Ovary (tissue), 9 donors: ENCODE results near the gene CBX8. TPM values are rescaled to one million over a fixed set of nuclear protein-coding genes. Genes with fewer than 3 reads are reported as not detected.

Experiments used
- DNase-seq, 5 donors: peaks; one replicate each; pipeline ENCODE4 v3.0.0-alpha.2; 2019 to 2020
- H3K27ac ChIP-seq, 2 donors: fragments of 200-600 bp; one replicate each; pipeline versions ENCODE4 v1.5.1 to v1.8.0; 2019 to 2022
- H3K27me3 ChIP-seq: fragments of 200-600 bp; one replicate; pipeline ENCODE4 v1.8.0; 2022
- H3K36me3 ChIP-seq: fragments of 200-600 bp; sonication (generic); one replicate; pipeline ENCODE4 v1.5.1; 2019
- H3K4me1 ChIP-seq: one replicate; pipeline ENCODE4 v1.8.1; 2013; ENCODE audit warnings: mild to moderate bottlenecking, moderate library complexity; ENCODE audit not compliant: insufficient read depth
- H3K4me3 ChIP-seq: fragments of 200-600 bp; sonication (generic); one replicate; pipeline ENCODE4 v1.5.1; 2017
- H3K9me3 ChIP-seq, 2 donors: fragments of 200-600 bp in 1 of 2; sonication (generic) in 1 of 2; one replicate each; pipeline versions ENCODE4 v1.5.1 to v1.8.1; 2013 to 2019; ENCODE audit warnings: mild to moderate bottlenecking in 1 of 2, moderate library complexity in 1 of 2
- EP300 ChIP-seq: sonication (generic); formaldehyde crosslinking; IDR thresholded peaks from one replicate; pipeline ENCODE4 v1.6.1; 2017; ENCODE audit warnings: antibody characterized with exemption
- POLR2A ChIP-seq: fragments of 450-650 bp; IDR thresholded peaks from one replicate; pipeline ENCODE4 v1.6.1; 2017; ENCODE audit warnings: antibody characterized with exemption, mild to moderate bottlenecking, moderate library complexity
- WGBS, 3 donors: extraction: QIAGEN DNeasy Blood & Tissue Kit in 1 of 3; methylation state at CpG; one replicate each; pipeline versions ENCODE4 v1.1.5 to v1.1.7; 2013 to 2017; 5-methylcytosine and 5-hydroxymethylcytosine counted together
- intact Hi-C, 4 donors: fragments of 100-400 bp; cut with DNase I; formaldehyde crosslinking; loops; one replicate each; pipeline versions ENCODE4 v1.11.0 to v1.15.1; 2022 to 2023
- polyA plus RNA-seq, 2 donors: library from polyadenylated mRNA; stranded (reverse); fragments of 200-250 nt in 1 of 2; fragments of 350-450 nt in 1 of 2; fragmentation: Illumina TruSeq in 1 of 2; extraction: RNeasy Lipid Tissue Mini Kit (QIAGEN cat#74804) in 1 of 2; gene quantifications; one replicate each; pipeline ENCODE4 v1.2.3, GENCODE V29; 2013 to 2014
- total RNA-seq, 7 donors: library from RNA; depleted of rRNA in 2 of 7; stranded (reverse); fragments of >200 nt in 2 of 7; fragmentation: NEBNext Ultra II Directional in 3 of 7; extraction: Animal tissue kit (Norgen Biotek cat#: 25700) in 3 of 7; gene quantifications; one replicate each; pipeline versions ENCODE4 v1.1.0 to v1.2.4, GENCODE V29; 2016 to 2023
- TF ChIP-seq, protein P1 (sequence below), 3 donors: fragments of 450-650 bp in 2 of 3; fragments of 200-600 bp in 1 of 3; IDR thresholded peaks; one replicate each; pipeline versions ENCODE4 v1.5.1 to v1.8.0; 2016 to 2022; ENCODE audit warnings: antibody characterized with exemption in 3 of 3, mild to moderate bottlenecking in 1 of 3
- donor health status: DM: no; HTN: no; CAD: no; lungs with moderate emphysema.
- donor health status: DM: no; HTN: no; CAD: no.
- donor health status: Bipolar disorder and iron deficiency.
- donor health status: DM: yes; HTN: yes; CAD: no.
- donor health status: DM: no; HTN: no; CAD: no.
- donor health status: DM: yes; HTN: yes; CAD: no.

Gene CBX8
- total and polyA plus RNA-seq, 9 donors, result 0.60 to 7.0 (median 3.2) TPM

DNA sequence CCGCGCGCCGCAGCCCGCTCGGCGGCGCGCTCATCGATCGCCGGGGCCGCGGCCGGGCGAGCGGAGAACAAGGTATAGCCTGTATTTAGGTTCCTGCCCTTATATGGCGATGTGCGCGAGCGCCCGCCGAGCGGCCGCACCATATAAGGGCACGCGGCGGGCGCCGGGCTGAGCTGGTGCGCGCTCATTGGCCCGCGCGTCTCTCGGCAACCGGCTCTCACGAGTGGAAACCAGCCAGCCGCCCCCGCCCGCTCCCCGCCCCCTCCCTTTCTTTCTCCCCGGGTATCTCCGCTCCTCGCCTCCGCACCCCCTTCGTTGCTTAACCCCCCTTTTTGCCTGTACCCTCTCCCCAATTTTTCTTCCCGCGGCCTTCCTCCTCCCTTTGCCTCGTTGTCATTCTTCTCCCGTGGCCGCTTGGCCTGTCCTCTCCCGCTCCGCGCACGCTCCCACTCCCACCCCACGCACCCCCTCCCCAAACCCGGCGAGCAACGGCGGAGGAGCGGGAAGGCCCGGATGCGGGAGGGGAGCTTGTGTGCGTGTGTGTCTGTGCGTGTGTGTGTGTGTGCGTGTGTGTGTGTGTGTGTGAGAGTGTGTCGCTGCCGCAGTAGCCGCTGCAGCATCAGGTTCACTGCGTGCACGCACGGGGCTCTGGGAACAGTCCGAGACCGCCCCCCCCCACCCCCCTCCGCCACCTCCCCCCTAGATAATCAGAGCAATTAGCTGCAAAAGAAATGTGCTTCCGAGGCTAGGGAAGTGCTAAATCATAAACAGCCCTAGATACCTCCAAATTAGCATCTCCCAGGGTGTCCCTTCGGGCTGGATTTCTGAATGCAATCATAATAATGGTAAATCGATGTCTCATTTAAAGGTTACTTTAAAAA, 13.5 kb upstream of the CBX8 start:
- Histone ChIP-seq H3K36me3 (no peaks in the 10 kb centered on the region), H3K27me3 (peaks cover 30% of the 10 kb centered on the region), H3K9me3 (no peaks in the 10 kb centered on the region), H3K27ac (no peak overlapping the region), H3K4me1 (no peaks in the 10 kb centered on the region), H3K4me3 (no peak overlapping the region)
- 1% methylated on average over 78 to 79 of the region's 79 CpGs for WGBS, 3 donors
- intact Hi-C loops, result no loop called here
- no peak for TF ChIP-seq POLR2A
- peak in 1 of 5 donors; percentile 54 for DNase-seq

DNA sequence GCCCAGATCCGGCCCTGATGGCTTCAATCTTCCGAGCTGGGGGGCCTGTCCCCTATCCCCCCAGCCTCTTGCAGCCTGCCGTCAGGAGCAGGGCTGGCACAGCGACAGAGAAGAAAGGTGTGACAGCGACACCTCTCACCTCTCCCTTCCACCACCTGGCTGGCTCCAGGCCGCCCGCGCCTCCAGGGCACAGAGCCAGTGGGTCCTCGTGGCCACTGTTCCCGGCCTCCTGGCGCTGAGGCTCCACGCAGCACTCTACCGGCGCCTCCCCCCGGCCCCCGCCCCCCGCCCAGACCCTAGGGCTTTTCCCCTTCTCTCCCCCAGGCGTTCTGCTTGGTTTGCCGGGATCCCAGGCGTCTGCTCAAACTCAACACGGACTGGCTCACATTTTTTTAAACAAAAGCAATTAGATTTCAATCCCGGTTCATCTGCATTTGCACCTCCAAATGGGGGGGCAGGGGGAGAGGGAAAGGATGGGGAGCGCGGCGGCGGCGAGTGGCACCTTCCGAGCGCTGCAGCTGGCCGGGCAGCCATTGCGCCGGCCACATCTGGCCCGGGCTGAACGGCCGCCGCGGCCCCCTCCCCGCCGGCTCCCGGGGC, 12.8 kb upstream of the CBX8 start:
- TF ChIP-seq EP300, result no peak
- no peak for TF ChIP-seq POLR2A
- TF ChIP-seq, protein P1, sequence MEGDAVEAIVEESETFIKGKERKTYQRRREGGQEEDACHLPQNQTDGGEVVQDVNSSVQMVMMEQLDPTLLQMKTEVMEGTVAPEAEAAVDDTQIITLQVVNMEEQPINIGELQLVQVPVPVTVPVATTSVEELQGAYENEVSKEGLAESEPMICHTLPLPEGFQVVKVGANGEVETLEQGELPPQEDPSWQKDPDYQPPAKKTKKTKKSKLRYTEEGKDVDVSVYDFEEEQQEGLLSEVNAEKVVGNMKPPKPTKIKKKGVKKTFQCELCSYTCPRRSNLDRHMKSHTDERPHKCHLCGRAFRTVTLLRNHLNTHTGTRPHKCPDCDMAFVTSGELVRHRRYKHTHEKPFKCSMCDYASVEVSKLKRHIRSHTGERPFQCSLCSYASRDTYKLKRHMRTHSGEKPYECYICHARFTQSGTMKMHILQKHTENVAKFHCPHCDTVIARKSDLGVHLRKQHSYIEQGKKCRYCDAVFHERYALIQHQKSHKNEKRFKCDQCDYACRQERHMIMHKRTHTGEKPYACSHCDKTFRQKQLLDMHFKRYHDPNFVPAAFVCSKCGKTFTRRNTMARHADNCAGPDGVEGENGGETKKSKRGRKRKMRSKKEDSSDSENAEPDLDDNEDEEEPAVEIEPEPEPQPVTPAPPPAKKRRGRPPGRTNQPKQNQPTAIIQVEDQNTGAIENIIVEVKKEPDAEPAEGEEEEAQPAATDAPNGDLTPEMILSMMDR (IDR thresholded peaks at IDR 0.05), result no peak
- H3K9me3 ChIP-seq, result no peaks in the 10 kb centered on the region
- no peak overlapping the region for H3K27ac ChIP-seq
- peak in 1 of 5 donors; percentile 30 for DNase-seq
- intact Hi-C loops, result no loop called here
- WGBS, 3 donors, result 2 to 3% (median 3%) methylated on average over 29 to 40 of the region's 40 CpGs
- no peak overlapping the region for H3K4me3 ChIP-seq
- H3K27me3 ChIP-seq, result peaks cover 23% of the 10 kb centered on the region
- H3K4me1 ChIP-seq, result no peaks in the 10 kb centered on the region
- no peaks in the 10 kb centered on the region for H3K36me3 ChIP-seq

DNA sequence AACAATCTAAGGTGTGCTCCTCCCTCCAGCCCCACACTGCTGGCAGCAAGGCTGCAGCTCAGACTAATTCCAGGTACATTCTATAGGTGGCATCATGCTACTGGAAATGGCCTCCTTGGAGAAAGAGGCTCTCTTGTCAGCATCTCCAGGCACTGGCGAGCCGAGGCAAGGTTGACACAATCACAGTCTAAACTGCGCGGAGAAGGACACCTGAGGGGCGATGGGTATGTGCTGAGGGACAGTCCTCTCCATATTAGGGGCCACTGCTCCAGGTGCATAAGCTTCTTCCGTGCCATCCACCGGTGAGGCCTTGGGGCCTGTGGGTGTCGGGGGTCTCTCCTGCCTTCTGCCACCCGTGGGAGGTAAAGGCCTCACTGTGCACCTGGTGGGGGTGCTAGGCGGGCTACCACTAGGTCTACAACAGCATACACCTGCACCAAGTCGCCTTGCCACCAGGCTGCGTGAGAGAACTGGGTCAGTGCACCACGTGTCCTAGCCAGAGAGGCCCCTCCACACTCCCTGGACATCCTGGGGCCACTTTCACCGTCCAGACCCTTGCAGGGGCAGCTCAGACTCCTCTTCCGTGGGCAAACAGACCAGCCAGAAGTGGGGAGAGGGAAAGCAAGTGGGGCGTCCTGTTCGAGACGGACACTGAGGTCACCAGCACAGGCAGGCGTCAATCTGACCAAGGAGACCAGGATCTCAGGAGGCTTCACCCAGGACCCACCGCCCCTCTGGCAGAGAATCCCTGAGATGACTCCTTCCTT, 12.1 kb upstream of the CBX8 start:
- intact Hi-C loops, result no loop called here
- TF ChIP-seq POLR2A (no peak), EP300 (no peak)
- TF ChIP-seq, protein P1 (IDR thresholded peaks at IDR 0.05), result no peak
- Histone ChIP-seq H3K4me3 (no peak overlapping the region), H3K27ac (no peak overlapping the region), H3K36me3 (no peaks in the 10 kb centered on the region), H3K4me1 (no peaks in the 10 kb centered on the region), H3K27me3 (peaks cover 26% of the 10 kb centered on the region), H3K9me3 (no peaks in the 10 kb centered on the region)
- whole genome bisulfite sequencing, 3 donors, result 14 to 22% (median 18%) methylated on average over 20 of the region's 20 CpGs
- no peak for DNase-seq

DNA sequence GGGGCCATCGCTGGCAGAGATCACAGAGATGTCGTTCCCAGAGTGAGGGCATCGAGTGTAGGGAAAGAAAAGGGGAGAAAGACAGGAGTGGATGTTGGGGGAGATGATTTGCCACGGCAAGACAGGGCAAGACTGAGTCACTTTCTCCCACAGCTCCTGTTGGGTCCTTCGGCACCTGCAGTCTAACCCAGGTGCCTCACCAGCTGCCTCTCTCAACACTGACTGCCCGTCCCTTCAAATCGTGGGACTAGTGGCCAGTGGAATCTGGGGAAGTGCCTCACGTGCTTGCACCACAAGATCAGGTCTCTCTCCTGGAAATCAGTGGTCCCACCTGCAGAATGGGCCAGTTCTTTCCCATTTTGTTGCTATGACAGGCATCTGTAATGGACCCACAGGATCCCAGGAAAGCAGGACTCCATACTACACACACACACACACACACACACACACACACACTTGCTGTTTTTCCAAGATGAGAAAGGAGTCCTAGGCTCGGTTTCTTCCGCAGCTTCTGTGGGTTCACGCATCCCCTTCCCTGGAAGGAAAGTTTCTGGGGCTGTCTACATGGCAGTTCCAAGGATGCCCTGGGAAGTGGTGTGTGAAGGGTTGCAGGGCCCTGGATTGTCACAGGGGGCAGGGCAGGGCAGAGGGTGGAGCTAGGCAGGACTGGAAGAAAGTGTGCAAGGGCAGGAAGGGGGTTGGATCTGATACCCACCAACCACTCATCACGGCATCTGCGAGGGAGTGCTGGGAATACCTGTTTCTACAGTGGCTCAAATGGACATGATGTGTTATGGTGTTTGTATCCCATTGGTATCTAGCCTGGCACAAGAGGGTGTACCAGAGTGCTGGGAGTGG, 10.2 kb upstream of the CBX8 start:
- H3K27ac ChIP-seq, result no peak overlapping the region
- H3K27me3 ChIP-seq, result peaks cover 33% of the 10 kb centered on the region
- no peak for DNase-seq
- intact Hi-C loops, result no loop called here
- no peaks in the 10 kb centered on the region for H3K4me1 ChIP-seq
- no peaks in the 10 kb centered on the region for H3K36me3 ChIP-seq
- H3K9me3 ChIP-seq, result no peaks in the 10 kb centered on the region
- WGBS, 3 donors, result 21 to 28% (median 22%) methylated on average over 13 of the region's 13 CpGs
- no peak overlapping the region for H3K4me3 ChIP-seq
- TF ChIP-seq POLR2A, result no peak
- TF ChIP-seq, protein P1 (IDR thresholded peaks at IDR 0.05), result no peak
- TF ChIP-seq EP300, result no peak
